Hepatocyte (in vitro differentiated cells): ENCODE results near the gene CPEB3. TPM values are rescaled to one million over a fixed set of nuclear protein-coding genes. Genes with fewer than 3 reads are reported as not detected.

ENCODE experiments used
- DNase-seq: peaks from one replicate; pipeline ENCODE4 v3.0.0-alpha.2; 2016; ENCODE audit warnings: low spot score
- H2AFZ ChIP-seq: fragments of 200-600 bp; sonication (generic); 2 replicates; pipeline ENCODE4 v1.6.0; 2016; ENCODE audit warnings: antibody characterized with exemption, mild to moderate bottlenecking
- H3K27ac ChIP-seq: fragments of 200-600 bp; sonication (generic); 2 replicates; pipeline ENCODE4 v1.5.1; 2016; ENCODE audit warnings: mild to moderate bottlenecking
- H3K27me3 ChIP-seq: fragments of 200-600 bp; sonication (generic); 2 replicates; pipeline ENCODE4 v1.6.1; 2016
- H3K36me3 ChIP-seq: fragments of 200-600 bp; sonication (generic); replicated peaks from 2 replicates; pipeline ENCODE4 v1.5.1; 2016; ENCODE audit warnings: low read depth; ENCODE audit not compliant: insufficient read depth
- H3K4me1 ChIP-seq: fragments of 200-600 bp; sonication (generic); 2 replicates; pipeline ENCODE4 v1.5.1; 2016; ENCODE audit warnings: mild to moderate bottlenecking, moderate library complexity; ENCODE audit not compliant: insufficient read depth
- H3K4me2 ChIP-seq: fragments of 200-600 bp; sonication (generic); 2 replicates; pipeline ENCODE4 v1.6.0; 2016
- H3K4me3 ChIP-seq: fragments of 200-600 bp; sonication (generic); 2 replicates; pipeline ENCODE4 v1.5.1; 2016; ENCODE audit warnings: mild to moderate bottlenecking
- H3K79me2 ChIP-seq: fragments of 200-600 bp; sonication (generic); 2 replicates; pipeline ENCODE4 v1.6.0; 2017; ENCODE audit warnings: mild to moderate bottlenecking
- H3K9me2 ChIP-seq: fragments of 200-600 bp; sonication (generic); replicated peaks from 2 replicates; pipeline ENCODE4 v1.6.0; 2017; ENCODE audit warnings: mild to moderate bottlenecking; ENCODE audit not compliant: insufficient read depth
- H3K9me3 ChIP-seq: fragments of 200-600 bp; sonication (generic); 2 replicates; pipeline ENCODE4 v1.5.1; 2016; ENCODE audit warnings: low read depth, mild to moderate bottlenecking
- H4K20me1 ChIP-seq: fragments of 200-600 bp; sonication (generic); 2 replicates; pipeline ENCODE4 v1.6.0; 2016; ENCODE audit warnings: mild to moderate bottlenecking; ENCODE audit not compliant: insufficient read depth, poor library complexity, severe bottlenecking
- CTCF ChIP-seq: fragments of 200-600 bp; sonication (generic); IDR thresholded peaks from 2 replicates; pipeline ENCODE4 v1.5.1; 2016; ENCODE audit warnings: antibody characterized with exemption, mild to moderate bottlenecking; ENCODE audit not compliant: poor library complexity
- EZH2 ChIP-seq: fragments of 200-600 bp; sonication (generic); IDR thresholded peaks from 2 replicates; pipeline ENCODE4 v1.6.1; 2016; ENCODE audit warnings: antibody characterized with exemption, mild to moderate bottlenecking, borderline replicate concordance
- EZH2phosphoT487 ChIP-seq: fragments of 200-600 bp; sonication (generic); IDR thresholded peaks from one replicate; pipeline ENCODE4 v1.6.1; 2018; ENCODE audit warnings: antibody characterized with exemption, mild to moderate bottlenecking, low read depth, moderate library complexity; ENCODE audit not compliant: unreplicated experiment, severe bottlenecking
- WGBS: methylation state at CpG from one replicate; pipeline ENCODE4 v1.1.6; 2016; ENCODE audit warnings: low lambda C conversion rate; ENCODE audit errors: missing lambda C conversion rate; 5-methylcytosine and 5-hydroxymethylcytosine counted together
- polyA plus RNA-seq: library from polyadenylated mRNA; unstranded; fragments of >200 nt; fragmentation: Nextera tagmentation; extraction: Ambion mirVana; gene quantifications from 2 replicates; pipeline ENCODE4 v1.2.1, GENCODE V29; 2016
- total RNA-seq: library from RNA; depleted of rRNA; stranded (reverse); fragments of >200 nt; gene quantifications from 2 replicates; pipeline ENCODE4 v1.2.3, GENCODE V29; 2014

Gene CPEB3
- total and polyA plus RNA-seq, 2 experiments from 2014 or later: 4.0 to 4.9 TPM

- Histone ChIP-seq H3K4me1 (no peaks in the 10 kb centered on the region), H3K4me2 (no peak overlapping the region), H3K4me3 (no peak overlapping the region), H3K36me3 (no peaks in the 10 kb centered on the region), H3K9me2 (no peaks in the 10 kb centered on the region), H3K27ac (no peak overlapping the region), H3K27me3 (no peaks in the 10 kb centered on the region), H3K79me2 (no peaks in the 10 kb centered on the region), H3K9me3 (no peaks in the 10 kb centered on the region), H2AFZ (no peak overlapping the region), H4K20me1 (no peaks in the 10 kb centered on the region)
- DNase-seq: no peak
- WGBS: 79% methylated on average over 5 of the region's 5 CpGs
- TF ChIP-seq CTCF (no peak), EZH2 (no peak), EZH2phosphoT487 (no peak)
These were observed 238.1 kb downstream of the CPEB3 start for GRCh38 chr10:92052741-92053140.

- no peaks in the 10 kb centered on the region for H3K79me2 ChIP-seq
These were observed 238.8 kb downstream of the CPEB3 start for GRCh38 chr10:92052088-92052487.

GRCh38 chr10:92047215-92047614 lies 243.7 kb downstream of the CPEB3 start:
- no peak overlapping the region for H3K4me2 ChIP-seq
- no peaks in the 10 kb centered on the region for H3K36me3 ChIP-seq
- no peaks in the 10 kb centered on the region for H3K9me2 ChIP-seq
- no peak overlapping the region for H3K4me3 ChIP-seq
- no peak overlapping the region for H2AFZ ChIP-seq
- TF ChIP-seq EZH2phosphoT487 (no peak), EZH2 (no peak), CTCF (no peak)
- no peaks in the 10 kb centered on the region for H4K20me1 ChIP-seq
- H3K27ac ChIP-seq: no peak overlapping the region
- H3K79me2 ChIP-seq: no peaks in the 10 kb centered on the region
- no peaks in the 10 kb centered on the region for H3K27me3 ChIP-seq
- no peaks in the 10 kb centered on the region for H3K9me3 ChIP-seq
- no peak for DNase-seq
- no peaks in the 10 kb centered on the region for H3K4me1 ChIP-seq

More at GRCh38 chr10:92052088-92052487, 238.8 kb downstream of the CPEB3 start:
- no peak for DNase-seq
- no peaks in the 10 kb centered on the region for H3K4me1 ChIP-seq
- no peak overlapping the region for H3K4me3 ChIP-seq
- H2AFZ ChIP-seq: no peak overlapping the region
- no peaks in the 10 kb centered on the region for H3K27me3 ChIP-seq
- TF ChIP-seq EZH2phosphoT487: no peak
- no peak for TF ChIP-seq CTCF
- TF ChIP-seq EZH2: no peak
- no peak overlapping the region for H3K4me2 ChIP-seq
- H3K27ac ChIP-seq: no peak overlapping the region
- no peaks in the 10 kb centered on the region for H3K9me3 ChIP-seq
- no peaks in the 10 kb centered on the region for H4K20me1 ChIP-seq
- WGBS: 93% methylated on average over 18 of the region's 18 CpGs
- H3K9me2 ChIP-seq: no peaks in the 10 kb centered on the region
- H3K36me3 ChIP-seq: no peaks in the 10 kb centered on the region

GRCh38 chr10:92045641-92046106 lies 245.2 kb downstream of the CPEB3 start:
- H3K4me3 ChIP-seq: no peak overlapping the region
- H3K36me3 ChIP-seq: no peaks in the 10 kb centered on the region
- H3K27me3 ChIP-seq: no peaks in the 10 kb centered on the region
- H3K9me2 ChIP-seq: no peaks in the 10 kb centered on the region
- H3K4me1 ChIP-seq: no peaks in the 10 kb centered on the region
- no peaks in the 10 kb centered on the region for H4K20me1 ChIP-seq
- no peaks in the 10 kb centered on the region for H3K9me3 ChIP-seq
- no peak for DNase-seq
- H2AFZ ChIP-seq: no peak overlapping the region
- WGBS: 50% methylated on average over 30 of the region's 37 CpGs
- H3K27ac ChIP-seq: no peak overlapping the region
- H3K79me2 ChIP-seq: no peaks in the 10 kb centered on the region
- H3K4me2 ChIP-seq: peak overlapping the region; percentile 36
- TF ChIP-seq CTCF: no peak
- no peak for TF ChIP-seq EZH2
- no peak for TF ChIP-seq EZH2phosphoT487
